T-helper 22 cell (primary cell): ENCODE data around the gene DOK7.
"Not testable (repeated sequence)": the region's sequence is repeated elsewhere in the genome, so short reads cannot be mapped to it uniquely, and the experiment has no call there.

Experiments
- DNase-seq: peaks from one replicate; pipeline ENCODE4 v3.0.0-alpha.2; 2020; ENCODE audit warnings: low read depth

DOK7 gene

DNA sequence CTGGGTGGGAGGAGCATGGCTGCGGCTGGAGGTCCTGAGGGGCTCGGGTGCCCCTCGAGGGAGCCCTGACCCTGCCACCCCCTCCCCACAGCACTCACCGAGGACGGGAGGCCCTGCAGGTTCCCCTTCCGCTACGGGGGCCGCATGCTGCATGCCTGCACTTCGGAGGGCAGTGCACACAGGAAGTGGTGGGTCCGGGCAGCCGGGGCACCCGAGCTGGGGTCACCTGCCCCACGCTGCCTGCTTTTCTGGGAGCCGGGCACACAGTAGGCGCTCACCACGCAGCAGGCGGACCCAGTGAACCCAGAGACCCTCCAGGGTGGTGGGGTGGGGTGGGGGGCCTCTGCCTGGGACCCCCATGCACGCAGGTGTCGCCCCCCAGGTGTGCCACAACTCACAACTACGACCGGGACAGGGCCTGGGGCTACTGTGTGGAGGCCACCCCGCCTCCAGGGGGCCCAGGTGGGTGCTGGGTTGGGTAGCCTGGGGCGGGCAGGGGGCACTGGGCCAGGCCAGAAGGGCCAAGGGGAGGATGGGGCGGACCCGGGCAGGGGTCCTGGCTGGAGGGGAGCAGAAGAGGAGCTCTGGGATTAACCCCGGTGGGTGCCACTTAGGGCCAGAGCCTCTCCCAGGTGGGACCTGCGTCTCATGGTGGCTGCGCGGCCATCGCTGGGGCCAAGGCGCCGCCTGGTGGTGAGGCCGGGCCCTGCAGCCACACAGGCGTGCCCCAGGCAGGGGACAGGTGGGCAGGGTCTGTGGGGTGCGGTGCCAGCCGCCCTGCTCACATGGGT is 20.0 kb upstream of the DOK7 start:
- peak; percentile 25 for DNase-seq

DNA sequence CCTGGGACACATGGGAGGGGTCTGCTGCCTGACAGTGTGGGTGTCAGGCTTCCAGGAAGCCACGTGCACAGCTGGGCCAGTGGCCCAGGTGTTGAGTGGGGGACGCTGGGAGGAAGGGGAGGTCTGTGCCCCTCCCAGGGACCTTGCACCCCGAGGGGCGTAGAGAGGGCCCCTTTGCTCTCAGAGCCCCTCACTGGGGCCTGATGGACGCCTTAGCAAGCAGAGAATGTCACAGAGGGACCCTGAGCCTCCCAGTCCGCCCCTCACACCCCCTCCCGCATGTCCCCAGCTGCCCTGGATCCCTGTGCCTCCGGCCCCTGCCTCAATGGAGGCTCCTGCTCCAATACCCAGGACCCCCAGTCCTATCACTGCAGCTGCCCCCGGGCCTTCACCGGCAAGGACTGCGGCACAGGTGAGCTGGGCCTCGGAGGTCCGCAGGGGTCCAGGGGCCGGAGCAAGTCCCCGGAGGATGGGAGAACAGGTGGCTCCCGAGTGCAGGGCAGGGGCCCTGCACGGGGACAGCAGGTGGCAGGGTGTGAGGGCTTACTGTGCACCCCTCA is 19.3 kb upstream of the DOK7 start:
- no peak for DNase-seq

DNA sequence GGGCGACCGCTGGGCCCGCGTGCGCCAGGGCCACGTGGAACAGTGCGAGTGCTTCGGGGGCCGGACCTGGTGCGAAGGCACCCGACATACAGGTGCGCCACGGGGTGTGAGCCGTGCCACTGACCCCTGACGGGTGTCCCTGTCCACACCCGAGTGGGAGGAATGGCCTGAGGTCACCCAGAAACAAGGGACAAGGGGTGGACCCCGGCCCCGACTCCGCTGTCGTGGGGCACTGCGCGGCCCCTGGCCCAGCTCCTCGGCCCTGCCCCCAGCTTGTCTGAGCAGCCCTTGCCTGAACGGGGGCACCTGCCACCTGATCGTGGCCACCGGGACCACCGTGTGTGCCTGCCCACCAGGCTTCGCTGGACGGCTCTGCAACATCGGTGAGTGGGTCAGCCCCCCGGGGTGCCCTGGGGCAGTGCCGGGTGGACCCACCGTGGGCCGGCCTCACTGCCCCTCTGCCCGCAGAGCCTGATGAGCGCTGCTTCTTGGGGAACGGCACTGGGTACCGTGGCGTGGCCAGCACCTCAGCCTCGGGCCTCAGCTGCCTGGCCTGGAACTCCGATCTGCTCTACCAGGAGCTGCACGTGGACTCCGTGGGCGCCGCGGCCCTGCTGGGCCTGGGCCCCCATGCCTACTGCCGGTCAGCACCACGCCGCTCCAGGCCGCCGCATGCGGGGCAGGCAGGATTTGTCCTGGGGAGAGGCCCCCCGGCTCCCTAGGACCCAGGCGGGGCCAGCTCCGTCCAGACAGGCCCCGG is 18.6 kb upstream of the DOK7 start:
- DNase-seq, result no peak

DNA sequence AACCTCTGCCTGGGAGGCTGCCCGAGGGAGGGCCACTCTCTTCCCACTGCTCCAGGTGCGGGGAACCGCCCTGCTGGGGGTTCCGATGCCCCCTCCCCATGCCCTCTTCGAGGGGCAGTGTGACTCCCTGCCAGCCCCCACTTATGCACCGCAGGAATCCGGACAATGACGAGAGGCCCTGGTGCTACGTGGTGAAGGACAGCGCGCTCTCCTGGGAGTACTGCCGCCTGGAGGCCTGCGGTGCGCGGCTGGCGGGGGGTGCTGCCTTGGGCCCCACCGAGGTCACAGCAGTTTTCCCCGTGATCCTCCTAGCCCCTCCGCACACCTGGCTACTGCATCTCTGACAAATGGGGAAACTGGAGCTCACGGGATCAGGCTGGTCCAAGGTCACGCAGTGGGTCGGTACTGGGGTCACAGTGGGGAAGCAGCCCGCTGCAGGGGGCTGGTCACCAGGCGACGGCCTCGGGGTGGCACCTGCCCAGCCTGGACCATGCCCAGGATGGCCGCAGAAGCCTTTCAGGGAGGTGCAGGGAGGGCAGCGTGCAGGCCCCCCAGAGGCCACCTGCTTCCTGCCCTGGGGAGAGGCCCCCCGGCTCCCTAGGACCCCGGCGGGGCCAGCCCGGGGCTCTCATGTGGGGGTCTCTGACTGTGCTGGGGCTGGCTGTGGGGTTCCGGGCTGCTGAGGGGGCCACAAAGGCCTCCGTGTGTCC is 17.8 kb upstream of the DOK7 start:
- no peak for DNase-seq

DNA sequence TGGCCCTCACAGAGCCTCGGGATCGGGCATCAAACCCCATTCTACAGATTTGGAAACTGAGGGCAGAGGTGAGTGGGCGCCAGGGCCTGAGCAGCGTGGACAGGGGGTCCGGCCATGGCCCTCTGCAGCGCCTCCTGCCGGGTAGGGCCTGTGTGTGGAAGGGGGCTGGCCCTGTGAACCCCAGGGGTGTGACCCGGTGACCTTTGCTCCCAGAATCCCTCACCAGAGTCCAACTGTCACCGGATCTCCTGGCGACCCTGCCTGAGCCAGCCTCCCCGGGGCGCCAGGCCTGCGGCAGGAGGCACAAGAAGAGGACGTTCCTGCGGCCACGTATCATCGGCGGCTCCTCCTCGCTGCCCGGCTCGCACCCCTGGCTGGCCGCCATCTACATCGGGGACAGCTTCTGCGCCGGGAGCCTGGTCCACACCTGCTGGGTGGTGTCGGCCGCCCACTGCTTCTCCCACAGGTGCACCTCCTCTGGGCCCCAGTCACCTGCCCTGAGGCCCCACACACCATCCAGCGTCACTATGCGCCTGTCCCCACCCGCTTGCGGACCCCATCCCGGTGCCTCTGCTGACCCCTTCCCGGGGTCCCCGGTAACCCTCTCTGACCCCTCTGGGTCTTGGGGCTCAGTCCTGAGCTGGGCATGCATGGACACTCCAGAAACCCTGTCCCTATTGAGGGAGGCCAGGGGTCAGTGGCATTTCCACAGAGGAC is 17.1 kb upstream of the DOK7 start:
- DNase-seq, result no peak

DNA sequence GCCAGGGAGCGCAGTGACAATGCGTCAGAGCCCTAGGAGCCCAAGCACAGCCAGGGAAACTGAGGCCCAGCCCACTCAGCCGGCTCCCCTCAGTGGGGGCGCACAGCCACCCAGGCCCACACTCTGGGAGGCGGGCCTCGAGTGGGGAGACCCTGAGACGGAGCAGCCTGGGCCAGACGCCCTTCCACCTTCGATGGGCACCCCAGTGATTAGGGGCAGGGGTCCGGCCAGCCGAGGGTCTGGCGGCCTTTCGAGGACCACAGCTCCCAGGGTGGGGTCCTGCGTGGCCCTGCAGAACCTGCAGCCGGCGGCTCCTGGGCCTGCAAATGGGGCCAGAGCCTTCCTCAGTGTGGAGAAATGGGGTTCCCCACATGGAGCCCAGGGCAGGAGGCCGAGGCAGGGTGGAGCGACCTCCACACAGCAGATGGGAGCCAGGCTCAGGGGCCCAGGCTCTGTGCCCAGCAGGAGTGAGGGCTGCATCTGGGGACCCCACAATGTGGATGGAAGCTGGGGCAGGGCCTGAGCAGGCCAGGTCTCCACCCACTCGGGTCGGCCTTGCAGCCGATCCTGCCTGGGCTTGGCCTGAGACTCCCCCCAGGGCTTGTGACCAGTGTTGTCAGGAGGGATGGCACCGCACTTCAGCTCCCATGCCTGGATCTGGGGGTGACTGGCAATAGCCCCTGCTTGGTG is 16.3 kb upstream of the DOK7 start:
- no peak for DNase-seq

DNA sequence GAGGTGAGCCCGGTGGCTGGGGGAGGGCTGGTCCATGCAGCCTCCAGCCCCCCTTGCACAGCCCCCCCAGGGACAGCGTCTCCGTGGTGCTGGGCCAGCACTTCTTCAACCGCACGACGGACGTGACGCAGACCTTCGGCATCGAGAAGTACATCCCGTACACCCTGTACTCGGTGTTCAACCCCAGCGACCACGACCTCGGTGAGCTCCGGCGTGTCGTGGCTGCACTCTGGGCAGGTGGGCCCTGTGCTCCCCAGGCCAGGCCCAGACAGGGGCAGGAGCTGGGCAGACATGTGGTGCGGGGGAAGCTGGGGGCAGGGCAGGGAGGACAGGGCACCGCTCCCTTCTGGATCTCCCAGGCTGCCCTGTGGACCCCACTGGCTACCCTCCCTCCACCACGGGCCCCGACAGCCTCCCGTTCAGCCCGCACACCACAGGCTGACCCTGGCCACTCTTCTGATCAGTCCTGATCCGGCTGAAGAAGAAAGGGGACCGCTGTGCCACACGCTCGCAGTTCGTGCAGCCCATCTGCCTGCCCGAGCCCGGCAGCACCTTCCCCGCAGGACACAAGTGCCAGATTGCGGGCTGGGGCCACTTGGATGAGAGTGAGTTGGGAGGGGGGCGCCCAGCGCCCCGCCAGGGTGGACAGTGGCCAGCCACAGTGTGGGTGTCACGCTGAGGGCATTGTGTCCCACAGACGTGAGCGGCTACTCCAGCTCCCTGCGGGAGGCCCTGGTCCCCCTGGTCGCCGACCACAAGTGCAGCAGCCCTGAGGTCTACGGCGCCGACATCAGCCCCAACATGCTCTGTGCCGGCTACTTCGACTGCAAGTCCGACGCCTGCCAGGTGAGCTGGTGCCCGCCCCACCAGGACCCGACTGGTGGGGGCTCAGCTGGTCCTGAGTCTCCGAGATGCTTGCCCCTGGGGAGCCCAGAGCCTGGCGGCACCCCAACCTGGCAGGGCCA is 15.4 kb upstream of the DOK7 start:
- DNase-seq, result no peak

DNA sequence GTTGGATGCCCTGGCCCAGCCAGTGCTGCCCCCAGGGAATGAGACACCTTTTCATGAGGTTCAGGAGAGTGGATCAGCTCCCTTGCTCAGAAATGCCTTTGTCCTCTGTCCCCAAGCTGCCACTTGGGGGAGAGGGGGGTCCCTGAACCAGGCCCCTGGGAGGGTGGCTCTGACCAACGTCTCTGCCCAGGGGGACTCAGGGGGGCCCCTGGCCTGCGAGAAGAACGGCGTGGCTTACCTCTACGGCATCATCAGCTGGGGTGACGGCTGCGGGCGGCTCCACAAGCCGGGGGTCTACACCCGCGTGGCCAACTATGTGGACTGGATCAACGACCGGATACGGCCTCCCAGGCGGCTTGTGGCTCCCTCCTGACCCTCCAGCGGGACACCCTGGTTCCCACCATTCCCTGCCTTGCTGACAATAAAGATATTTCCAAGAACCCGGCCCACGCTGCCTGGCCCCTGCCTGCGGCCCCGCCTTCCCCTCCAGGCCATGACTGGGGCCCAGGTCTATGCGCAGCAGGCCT is 14.0 kb upstream of the DOK7 start:
- DNase-seq, result no peak

DNA sequence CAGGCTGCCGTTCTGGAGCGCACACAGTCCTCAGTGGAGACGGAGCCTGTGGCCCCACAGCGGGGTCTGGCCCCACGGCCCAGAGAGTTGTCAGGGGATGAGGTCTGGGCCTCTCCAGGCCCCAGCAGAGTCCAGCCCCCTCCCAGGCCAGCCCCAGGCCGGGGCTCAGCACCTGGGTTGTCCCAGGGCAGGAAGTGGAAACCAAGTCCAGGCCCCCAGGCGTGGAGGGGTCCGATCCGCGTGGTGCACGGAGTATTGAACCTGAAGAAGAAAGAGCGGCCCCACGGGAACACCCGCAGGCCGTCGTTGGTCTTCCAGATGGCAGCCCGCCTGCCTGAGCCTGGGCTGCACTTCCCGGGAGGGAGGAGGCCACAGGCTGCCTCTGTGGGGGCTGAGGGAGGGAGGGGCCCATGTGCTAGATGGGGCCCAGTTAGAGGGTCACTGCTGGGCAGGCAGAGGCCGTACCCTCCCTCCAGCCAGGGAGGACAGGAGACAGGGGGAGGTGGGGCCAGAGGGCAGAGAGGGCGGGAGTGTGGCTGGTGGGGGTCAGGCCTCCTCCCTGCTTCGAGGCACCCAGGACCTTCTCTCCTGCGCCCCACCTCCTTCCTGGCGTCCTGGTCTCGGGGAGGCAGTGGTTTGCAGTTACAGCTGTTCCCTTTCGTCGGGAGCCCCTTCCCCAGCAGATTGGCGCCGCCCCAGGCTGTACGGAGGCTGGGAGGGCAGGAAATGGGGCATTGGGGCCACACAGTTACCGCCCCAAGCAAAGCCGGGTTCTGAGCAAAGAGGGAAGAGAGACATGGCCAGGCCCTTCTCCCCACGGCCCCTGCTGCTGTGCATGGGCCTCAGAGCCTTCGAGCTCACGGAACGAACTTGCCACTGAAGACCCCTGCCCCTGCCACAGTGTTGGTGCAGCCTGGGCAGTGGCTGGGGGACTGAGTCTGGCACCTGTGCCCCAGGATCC is 13.3 kb upstream of the DOK7 start:
- DNase-seq, result no peak

DNA sequence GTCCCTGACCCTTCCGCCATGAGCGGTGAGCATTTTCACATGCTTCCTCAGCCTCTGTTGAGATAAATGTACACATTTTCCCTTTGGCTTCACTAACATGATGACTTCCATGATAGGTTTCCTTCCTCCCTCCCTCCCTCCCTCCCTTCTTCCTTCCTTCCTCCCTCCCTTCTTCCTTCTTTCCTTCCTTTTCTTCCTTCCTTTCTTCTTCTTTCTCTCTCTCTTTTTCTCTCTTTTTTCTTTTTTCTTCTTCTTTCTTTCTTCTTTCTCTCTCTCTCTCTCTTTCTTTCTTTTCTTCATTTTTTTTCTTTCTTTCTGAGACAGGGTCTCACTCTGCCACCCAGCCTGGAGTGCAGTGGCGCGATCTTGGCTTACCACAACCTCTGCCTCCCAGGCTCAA is 12.5 kb upstream of the DOK7 start:
- no peak for DNase-seq

DNA sequence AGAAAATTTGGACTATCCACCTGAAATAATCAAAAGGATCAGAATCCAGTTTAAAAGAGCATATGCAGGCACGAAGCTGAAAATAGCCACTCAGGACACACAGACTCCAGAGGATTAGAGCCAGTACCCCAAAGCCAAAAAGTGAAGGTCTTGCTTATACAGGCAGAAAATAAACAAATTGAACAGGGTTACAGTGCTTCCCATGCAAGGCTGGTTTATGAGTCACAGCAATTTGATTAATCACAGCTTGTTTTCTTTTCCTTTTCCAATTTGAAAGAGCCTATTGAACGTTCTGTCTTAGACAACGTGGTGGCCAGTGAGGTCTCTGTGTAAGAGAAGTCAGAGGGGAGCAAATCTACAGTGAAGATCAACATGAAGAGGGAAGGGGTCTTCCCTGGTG is 11.2 kb upstream of the DOK7 start:
- DNase-seq, result no peak

DNA sequence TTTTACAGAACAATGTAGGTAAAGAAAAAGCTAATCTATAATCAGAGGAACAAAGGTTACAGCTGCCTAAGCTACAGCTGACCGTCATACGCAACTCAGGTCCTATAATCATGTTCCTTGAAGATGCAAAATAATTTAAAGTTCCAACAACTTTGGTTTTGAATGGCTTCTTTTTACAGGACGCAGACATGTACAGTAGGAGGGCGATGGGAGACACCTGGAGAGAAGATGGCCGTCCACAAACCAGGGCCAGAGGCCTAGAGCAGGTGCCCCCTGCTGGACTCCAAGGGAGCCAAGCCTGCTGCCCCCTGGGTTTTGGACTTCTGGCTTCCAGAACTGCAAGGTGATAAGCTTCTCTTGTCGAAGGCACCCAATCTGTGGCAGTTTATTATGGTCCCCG is 10.7 kb upstream of the DOK7 start:
- no peak for DNase-seq

DNA sequence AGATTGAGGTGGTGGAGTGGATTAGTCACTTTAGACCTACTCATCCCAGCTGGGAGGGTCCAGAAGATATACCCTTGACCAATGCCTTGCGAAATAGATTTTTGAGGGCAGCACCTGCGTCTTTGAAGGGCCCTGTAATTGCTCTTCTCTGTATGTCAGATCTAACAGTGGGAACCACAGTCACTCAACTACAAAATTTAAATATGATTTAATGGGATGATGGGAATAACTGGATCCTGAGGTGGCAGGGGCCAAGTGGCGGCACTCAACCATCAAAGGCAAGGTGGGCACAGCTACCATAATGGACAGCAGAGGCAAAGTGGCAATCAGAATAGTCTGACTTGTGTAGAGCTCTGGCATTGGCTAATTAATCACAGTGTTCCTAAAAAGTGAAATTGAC is 7.5 kb upstream of the DOK7 start:
- not testable (repeated sequence) for DNase-seq

DNA sequence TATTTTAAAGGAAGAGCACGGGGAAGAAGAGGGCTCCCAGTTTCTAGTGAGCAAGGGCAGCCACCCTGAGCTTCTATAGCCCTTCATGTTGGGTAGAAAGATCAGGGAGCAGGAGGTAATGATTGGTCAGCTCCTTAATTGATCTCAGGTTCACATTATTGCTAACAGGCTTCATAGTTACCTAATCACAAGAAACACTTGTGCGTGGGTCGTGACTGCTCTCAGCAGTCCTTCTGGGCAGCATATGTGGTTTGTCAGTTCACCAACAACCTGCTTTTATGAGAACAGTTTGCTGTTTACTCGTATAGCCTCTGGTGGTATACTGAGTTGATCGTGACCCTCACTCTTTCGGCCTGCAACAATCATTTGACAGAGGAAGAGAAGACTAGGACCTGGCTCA is 4.7 kb upstream of the DOK7 start:
- DNase-seq, result no peak

DNA sequence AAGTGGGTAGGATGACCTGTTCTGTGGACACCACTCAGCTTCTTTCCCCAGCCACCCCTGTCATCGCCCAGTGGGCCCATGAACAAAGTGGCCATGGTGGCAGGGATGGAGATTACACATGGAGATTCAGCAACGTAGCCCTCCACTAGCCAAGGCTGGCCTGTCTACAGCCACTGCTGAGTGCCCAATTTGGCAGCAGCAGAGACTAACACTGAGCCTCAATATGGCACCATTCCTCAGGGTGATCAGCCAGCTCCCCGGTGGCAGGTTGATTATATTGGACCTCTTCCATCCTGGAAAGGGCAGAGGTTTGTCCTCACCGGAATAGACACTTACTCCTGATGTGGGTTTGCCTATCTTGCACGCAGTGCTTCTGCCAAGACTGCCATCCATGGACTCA is 4.0 kb upstream of the DOK7 start:
- DNase-seq, result not testable (repeated sequence)

DNA sequence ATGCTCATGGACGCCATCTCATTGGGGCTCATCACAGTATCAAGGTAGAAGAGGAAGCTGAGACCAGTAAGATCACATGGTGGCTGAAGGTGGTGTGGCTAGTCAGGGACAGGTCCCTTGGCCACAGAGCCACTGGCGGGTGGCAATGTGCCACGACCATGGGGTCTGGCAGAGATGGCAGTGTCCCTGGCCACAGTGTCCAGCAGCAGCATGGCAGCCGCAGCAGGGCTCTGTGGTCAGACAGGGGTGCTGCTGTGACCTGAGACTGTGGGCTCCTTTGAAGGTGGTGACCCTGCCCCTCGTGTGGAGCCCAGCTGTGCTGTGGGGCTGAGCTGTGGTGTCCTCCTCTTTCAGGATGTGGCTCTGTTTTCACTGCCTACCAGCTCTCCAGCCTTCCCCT is 2.2 kb upstream of the DOK7 start:
- DNase-seq, result no peak

DNA sequence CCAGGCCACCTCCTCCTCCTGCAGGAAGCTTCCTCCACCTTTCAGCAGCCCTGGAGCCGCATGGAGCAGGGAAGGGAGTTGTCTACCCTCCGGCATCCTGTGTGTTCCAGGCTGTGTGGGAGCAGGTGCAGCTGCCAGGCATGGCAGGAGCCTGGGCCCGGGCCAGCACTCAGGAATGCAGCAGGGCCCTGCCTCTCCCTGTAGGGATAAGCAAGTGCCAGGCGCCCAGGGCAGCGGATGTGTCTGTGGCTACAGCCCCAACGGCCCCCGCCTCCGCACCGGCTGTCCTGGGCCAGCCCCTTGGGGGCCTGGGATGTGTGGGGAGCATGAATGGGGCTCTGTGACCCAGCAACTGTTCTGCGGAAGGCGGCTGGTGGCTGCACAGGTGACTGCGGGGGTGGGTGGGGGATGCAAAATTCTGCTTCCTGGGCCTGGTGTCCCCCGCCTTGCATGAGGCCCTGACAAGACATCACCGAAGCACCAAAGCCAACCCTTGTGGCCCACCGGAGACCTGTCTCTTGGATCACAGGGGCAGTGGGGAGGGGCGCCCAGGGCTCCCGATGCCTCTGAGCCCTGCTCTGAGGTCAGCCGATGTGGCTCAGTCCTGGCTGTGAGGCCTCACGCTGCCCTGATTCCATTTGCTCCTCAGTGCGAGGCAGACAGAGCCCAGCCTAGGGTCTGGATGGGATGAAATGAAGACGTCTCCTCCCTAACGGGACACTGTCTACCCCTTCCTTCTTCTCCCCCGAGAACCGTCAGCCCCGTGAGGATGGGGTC is 1.4 kb upstream of the DOK7 start:
- DNase-seq, result no peak

DNA sequence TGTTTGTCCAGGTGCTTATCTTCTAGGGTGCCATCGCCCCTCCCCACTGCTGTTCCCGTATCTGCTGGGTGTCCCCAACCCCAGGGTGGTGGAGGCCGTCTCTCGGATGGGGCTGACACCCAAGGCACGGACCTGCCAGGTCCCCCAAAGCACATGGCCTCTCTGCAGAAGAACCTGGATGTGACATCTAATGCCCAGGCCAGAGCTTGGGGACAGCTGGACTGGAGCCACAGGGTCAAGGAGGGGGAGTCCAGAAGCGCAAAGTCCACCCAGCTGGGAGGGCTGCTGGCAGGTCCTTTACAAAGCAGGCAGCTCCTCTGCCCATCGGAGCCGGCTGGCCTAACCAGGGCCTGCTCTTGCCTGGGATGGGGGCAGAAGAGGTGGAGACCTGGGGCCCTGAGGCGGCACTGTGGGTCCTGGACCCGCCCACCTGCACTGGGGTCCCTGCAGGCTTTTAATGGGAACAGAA is 751 bp upstream of the DOK7 start:
- DNase-seq, result no peak
